Brain microvascular endothelial cell (primary cell): ENCODE results near the gene ARHGAP24.

ENCODE experiments used
- DNase-seq: peaks from one replicate; pipeline ENCODE4 v3.0.0-alpha.2; 2020
- H3K27ac ChIP-seq: fragments of 250-450 bp; sonication (Bioruptor Pico); 2 replicates; pipeline ENCODE4 v1.5.1; 2020; ENCODE audit warnings: mild to moderate bottlenecking, moderate library complexity
- H3K27me3 ChIP-seq: fragments of 250-450 bp; sonication (Bioruptor Pico); replicated peaks from 2 replicates; pipeline ENCODE4 v1.5.1; 2020; ENCODE audit warnings: mild to moderate bottlenecking
- H3K36me3 ChIP-seq: fragments of 250-450 bp; sonication (Bioruptor Pico); replicated peaks from 2 replicates; pipeline ENCODE4 v1.5.1; 2020; ENCODE audit warnings: mild to moderate bottlenecking
- H3K4me3 ChIP-seq: 2 replicates; pipeline ENCODE4 v1.5.1; 2011; ENCODE audit warnings: low read depth, mild to moderate bottlenecking, control low read depth, low read length, moderate library complexity
- in situ Hi-C: cut with HindIII; loops from 2 replicates; pipeline ENCODE4 v1.10.0; 2017; ENCODE audit warnings: low sequenced_read_pairs, low pct_ligation_motif_present
- TF ChIP-seq, protein P1 (sequence below): IDR thresholded peaks from 2 replicates; pipeline ENCODE4 v1.5.1; 2011; ENCODE audit warnings: low read depth, mild to moderate bottlenecking, moderate library complexity, low read length, control low read depth, inconsistent platforms; ENCODE audit errors: missing control alignments

ARHGAP24 gene

DNA sequence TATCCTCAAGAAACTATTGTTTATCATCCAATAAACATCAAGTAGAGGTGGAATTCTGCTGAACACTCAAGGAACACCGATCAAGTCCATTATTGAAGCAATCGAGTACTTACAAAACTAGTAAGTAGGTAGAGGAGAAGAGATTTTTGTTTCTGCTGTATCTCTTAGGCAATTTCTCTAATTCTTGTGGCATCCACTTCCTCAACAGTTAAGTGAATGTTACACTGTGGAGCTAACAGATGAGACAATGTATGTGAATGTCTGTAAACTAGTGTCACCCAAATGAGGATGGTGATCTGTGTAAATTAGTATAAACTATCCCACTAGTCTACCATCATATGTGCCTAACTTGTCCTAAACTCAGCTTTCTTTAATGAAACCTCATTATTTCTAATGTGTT lies 261.6 kb downstream of the ARHGAP24 start:
- TF ChIP-seq, protein P1, sequence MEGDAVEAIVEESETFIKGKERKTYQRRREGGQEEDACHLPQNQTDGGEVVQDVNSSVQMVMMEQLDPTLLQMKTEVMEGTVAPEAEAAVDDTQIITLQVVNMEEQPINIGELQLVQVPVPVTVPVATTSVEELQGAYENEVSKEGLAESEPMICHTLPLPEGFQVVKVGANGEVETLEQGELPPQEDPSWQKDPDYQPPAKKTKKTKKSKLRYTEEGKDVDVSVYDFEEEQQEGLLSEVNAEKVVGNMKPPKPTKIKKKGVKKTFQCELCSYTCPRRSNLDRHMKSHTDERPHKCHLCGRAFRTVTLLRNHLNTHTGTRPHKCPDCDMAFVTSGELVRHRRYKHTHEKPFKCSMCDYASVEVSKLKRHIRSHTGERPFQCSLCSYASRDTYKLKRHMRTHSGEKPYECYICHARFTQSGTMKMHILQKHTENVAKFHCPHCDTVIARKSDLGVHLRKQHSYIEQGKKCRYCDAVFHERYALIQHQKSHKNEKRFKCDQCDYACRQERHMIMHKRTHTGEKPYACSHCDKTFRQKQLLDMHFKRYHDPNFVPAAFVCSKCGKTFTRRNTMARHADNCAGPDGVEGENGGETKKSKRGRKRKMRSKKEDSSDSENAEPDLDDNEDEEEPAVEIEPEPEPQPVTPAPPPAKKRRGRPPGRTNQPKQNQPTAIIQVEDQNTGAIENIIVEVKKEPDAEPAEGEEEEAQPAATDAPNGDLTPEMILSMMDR = no peak
- in situ Hi-C loops = no loop called here
- H3K27me3 ChIP-seq = no peaks in the 10 kb centered on the region
- no peaks in the 10 kb centered on the region for H3K36me3 ChIP-seq
- no peak overlapping the region for H3K27ac ChIP-seq
- DNase-seq = no peak
- no peak overlapping the region for H3K4me3 ChIP-seq

DNA sequence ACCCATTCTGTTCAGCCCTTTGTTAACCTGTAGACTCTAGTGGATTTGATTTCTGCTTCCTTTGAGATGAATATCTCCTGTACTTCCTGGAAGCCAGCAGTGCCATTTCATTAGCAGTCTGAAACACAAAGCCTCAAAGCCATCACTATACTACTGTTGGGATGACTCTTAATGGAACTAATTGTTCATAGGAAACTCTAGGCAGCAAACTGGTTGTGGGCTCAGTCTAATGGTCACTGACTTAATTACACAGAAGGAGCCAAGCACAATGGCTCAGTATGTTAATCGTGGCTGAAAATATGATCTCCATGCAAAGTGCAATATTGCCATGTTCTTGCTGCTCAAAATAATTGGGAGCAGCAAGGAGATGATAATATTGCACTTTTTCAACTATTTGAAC lies 262.3 kb downstream of the ARHGAP24 start:
- in situ Hi-C loops = no loop called here
- no peak for DNase-seq
- Histone ChIP-seq H3K36me3 (no peaks in the 10 kb centered on the region), H3K27ac (no peak overlapping the region), H3K4me3 (no peak overlapping the region), H3K27me3 (no peaks in the 10 kb centered on the region)
- TF ChIP-seq, protein P1 = no peak

DNA sequence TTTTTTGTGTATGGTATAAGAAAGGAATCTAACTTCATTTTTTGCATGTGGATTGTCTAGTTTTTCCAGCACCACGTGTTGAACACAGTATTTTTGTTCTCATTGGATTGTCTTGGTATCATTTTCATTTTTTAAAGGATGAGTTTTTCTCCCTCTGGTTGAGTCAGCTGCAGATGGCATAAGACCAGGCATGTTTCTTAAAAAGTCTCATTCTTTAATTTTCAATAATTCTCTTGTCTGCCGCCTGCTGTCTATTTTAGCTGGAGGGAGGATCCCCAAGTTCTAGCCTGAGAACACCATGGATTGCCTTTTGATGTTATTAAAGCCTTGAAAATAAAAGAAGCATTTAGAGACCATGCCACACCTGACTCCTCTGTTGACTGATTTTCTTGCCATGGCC lies 263.8 kb downstream of the ARHGAP24 start:
- H3K27ac ChIP-seq = no peak overlapping the region
- no peaks in the 10 kb centered on the region for H3K27me3 ChIP-seq
- TF ChIP-seq, protein P1 = no peak
- H3K36me3 ChIP-seq = no peaks in the 10 kb centered on the region
- no peak overlapping the region for H3K4me3 ChIP-seq
- in situ Hi-C loops = no loop called here
- DNase-seq = no peak

DNA sequence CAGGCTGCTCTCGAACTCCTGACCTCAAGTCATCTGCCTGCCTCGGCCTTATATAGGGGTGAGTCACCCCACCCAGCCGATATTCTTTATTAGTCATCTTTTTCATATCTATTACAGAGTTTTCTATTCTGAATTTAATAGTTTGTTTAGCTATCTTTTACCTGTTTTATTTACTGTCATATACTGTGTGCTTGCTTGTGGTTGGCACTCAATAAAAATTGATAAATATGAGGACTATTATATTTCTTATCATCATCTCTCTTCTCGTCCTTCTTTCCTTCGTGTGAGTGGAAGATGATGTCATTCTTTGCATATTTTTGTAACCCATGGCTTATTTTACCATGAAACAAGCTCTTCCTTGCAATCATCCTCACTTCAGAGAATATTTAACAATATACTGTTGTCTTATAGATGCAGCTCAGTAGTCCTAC lies 265.5 kb downstream of the ARHGAP24 start:
- Histone ChIP-seq H3K27ac (peak overlapping the region; percentile 14), H3K36me3 (no peaks in the 10 kb centered on the region), H3K27me3 (no peaks in the 10 kb centered on the region), H3K4me3 (no peak overlapping the region)
- TF ChIP-seq, protein P1 = no peak
- no peak for DNase-seq
- in situ Hi-C loops = no loop called here

DNA sequence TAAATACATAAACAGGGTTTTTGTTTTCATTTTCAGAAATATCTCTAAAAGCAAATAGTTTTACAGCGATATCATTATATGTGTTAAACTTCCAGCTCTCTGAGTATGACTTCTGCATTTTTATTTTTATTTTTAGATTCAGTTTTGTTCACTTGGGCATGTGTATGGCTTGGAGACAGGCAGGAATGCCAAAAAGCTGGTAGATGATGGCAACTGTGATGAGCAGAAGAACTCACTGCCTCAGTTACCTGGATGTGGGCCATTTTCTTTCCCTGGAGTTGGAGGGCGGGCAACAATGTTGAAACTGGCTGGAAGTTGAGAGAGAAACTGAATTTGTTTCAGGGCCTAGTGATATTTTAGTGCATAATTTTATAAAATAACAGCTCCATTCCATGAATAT lies 266.4 kb downstream of the ARHGAP24 start:
- H3K27ac ChIP-seq = no peak overlapping the region
- TF ChIP-seq, protein P1 = no peak
- no peak for DNase-seq
- no peak overlapping the region for H3K4me3 ChIP-seq
- in situ Hi-C loops = no loop called here
- H3K36me3 ChIP-seq = no peaks in the 10 kb centered on the region
- H3K27me3 ChIP-seq = no peaks in the 10 kb centered on the region

DNA sequence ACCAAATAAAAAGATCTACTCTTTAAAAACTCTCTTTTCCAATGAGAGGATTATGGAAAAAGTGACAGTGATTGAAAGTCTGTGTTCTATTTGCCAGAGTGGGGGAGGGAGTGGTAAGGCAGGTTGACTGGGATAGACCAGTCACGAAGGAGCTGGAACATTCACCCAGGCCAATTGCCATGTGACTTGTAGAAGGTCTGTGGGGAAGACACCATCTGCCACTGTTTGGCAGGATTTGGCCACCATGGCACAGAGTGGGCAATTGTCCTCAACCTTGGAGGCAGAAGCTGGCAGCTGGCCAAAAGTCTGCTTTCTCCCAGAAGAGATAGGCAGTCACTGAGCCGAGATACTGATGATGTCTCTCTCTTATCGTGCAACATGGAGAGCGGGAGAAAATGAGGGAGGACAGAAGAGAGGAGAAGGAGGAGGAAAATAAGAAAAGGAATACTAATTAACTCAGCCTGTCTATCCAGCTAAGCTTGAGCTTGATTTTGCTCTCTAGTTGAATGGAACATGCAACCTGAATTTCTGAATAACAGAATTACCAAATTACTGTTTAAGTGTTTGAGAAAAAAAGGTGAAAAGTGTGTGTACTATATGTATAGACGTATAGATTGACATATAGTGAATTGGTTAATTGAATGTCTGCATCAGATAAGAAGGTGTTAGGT lies 267.1 kb downstream of the ARHGAP24 start:
- H3K4me3 ChIP-seq = no peak overlapping the region
- in situ Hi-C loops = no loop called here
- DNase-seq = no peak
- no peak overlapping the region for H3K27ac ChIP-seq
- TF ChIP-seq, protein P1 = no peak
- H3K36me3 ChIP-seq = no peaks in the 10 kb centered on the region
- no peaks in the 10 kb centered on the region for H3K27me3 ChIP-seq
